HG03575 (cell line): ENCODE measurements around the gene GAMT.

Experiments used
- ATAC-seq: cut with Tn5 transposase; IDR thresholded peaks from one replicate; pipeline ENCODE4 v1.9.1; 2021; ENCODE audit not compliant: unreplicated experiment, insufficient number of reproducible peaks, low FRiP score; ENCODE audit errors: extremely low read depth

Gene GAMT

GRCh38 chr19:1390890-1391423 lies 10.4 kb downstream of the GAMT start:
- no peak for ATAC-seq

DNA sequence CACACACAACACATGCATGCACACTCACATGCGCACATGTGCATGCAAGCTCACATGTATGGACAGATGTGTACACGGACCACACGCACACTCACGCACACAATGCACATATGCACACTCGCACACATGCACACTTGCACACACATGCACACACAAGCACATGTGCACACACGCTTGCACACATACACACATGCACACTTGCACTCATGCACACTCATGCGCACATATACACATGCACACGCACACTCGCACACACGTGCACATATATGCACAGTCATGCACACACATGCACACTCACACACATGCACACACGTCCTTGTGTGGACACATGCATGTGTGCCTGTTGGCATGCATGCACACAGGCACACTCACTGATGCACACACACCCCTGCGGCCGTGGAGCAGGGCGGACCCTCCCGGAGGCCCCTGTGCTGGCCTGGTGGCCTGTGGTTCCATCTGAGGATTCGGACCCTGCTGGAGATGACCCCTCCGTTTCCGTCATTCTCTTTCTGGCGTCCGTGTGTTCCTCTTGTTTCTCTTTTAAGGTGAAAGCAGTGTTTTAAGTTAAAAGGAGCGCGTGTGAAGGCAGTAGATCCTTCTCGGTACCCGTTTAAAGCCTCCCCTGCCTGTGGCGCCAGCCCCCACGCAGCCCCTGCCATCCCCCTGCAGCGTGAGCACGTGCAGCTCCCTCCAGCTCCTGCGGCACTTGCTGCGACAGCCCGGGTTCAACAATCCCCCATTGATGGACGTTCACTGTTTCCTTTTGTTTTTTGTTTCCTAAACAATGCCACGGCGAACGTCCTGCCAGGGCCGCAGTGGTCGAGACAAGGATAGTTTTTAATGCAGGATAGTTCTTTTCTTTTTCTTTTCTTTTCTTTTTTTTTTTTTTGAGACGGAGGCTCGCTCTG lies 12.1 kb downstream of the GAMT start:
- ATAC-seq = no peak

DNA sequence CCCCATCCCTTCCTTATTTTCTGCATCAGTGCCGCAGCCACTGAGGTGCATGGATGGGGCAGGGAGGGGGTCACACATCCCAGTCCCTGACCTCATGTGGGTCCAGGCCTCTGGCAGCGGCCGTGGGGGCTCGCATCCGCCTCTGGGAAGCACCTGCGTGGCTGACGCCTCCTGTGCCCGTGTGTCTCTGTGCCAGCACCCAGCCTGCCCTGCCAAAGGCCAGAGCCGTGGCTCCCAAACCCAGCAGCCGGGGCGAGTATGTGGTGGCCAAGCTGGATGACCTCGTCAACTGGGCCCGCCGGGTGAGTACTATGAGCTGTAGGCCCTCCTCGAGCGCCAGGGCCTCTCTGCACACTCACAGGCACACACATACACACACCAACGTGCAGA lies 12.7 kb downstream of the GAMT start:
- no peak for ATAC-seq

GRCh38 chr19:1387684-1388636 lies 13.4 kb downstream of the GAMT start:
- no peak for ATAC-seq

DNA sequence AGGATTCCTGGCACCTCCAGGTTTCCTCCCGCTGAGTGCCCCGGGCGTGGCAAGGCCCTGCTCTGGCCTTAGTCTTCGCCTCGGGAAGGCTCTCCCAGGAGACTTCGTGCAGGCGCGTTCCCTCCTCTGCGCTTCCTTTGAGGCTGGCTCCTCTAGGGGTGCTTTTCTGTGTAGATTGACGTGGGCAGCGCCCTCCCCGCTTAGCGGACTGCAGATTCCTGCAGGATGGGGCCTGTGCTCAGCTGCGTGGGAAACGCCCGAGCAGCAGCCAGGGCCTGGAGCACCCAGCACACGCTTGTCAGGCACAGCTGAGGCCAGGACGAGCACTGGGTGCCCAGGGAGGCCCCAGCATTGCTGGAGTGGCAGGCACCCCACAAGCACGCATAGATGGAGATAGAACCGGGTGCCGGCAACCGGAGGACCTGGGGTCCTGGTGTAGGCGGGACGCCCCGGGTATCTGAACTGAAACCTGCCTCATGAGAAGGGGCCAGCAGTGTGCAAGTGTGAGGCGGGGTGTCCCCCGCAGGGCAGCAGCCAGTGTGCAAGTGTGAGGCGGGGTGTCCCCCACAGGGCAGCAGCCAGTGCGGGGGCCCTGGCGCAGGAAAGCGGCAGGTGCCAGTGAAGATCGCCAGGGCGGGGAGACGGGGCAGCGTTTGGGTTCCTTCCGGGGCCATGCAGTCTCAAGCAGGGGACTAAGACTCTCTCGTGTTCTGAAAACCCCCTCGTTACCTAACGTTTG lies 14.2 kb downstream of the GAMT start:
- ATAC-seq = no peak

DNA sequence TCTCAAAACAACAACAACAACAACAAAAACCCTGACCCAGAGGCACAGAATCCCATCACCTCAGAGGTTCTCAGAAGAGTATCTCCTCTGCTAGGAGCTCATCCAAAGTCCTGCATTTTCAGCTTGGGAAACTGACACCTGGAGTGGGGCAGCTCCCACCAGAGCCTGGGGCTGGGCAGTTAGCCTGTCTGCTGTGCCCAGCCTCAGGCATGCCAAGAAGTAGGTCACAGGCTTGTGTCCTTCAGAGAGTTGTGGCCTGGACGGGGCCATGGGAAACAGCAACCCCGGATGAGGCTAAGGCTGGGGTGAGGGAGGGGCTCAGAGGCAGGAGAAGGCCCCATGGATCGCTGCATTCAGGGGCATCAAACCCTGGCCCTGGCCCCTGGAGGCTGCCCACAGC lies 15.5 kb downstream of the GAMT start:
- ATAC-seq = no peak

DNA sequence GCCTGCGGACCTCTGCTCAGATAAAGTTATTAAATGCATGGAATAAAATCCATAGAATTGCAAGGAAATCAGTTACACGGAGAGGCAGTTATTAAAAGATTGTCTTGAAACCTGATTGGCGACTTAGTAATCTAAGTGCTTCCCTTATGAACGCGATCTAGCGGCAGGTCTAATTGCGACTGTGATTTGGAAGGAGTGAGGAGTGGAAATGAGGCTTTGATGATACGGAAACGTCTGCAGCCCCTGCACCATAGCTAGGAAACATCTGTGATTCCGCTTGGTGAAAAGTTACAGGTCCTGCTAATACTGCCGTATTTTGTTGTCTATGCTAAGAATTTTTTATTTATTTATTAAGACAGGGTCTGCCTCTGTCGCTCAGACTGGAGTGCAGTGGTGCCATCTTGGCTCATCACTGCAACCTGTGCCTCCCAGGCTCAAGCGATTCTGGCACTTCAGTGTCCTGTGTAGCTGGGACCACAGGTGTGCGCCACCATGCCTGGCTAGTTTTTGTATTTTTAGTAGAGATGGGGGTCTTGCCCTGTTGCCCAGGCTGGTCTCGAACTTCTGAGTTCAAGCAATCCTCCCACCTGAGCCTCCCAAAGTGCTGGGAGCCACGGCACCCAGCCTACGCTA lies 16.7 kb downstream of the GAMT start:
- no peak for ATAC-seq

DNA sequence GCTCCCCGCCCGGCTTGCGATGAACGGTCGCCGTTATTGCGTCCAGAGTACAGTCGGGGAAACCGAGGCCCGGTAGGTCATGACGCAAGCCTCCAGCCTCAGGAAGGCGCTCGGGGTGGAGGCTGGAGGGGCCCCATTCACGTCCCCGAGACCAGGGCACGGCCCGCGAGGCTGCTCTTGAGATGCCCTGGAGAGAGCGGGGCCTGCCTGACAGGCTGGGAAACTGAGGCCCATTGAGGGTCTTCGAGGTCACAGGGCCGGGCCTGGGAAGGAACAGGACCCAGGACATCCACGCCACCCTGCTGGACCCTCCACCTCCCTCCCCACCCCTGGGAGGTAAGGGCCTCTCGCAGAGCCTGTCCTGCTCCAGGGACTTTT lies 17.3 kb downstream of the GAMT start:
- ATAC-seq = no peak

DNA sequence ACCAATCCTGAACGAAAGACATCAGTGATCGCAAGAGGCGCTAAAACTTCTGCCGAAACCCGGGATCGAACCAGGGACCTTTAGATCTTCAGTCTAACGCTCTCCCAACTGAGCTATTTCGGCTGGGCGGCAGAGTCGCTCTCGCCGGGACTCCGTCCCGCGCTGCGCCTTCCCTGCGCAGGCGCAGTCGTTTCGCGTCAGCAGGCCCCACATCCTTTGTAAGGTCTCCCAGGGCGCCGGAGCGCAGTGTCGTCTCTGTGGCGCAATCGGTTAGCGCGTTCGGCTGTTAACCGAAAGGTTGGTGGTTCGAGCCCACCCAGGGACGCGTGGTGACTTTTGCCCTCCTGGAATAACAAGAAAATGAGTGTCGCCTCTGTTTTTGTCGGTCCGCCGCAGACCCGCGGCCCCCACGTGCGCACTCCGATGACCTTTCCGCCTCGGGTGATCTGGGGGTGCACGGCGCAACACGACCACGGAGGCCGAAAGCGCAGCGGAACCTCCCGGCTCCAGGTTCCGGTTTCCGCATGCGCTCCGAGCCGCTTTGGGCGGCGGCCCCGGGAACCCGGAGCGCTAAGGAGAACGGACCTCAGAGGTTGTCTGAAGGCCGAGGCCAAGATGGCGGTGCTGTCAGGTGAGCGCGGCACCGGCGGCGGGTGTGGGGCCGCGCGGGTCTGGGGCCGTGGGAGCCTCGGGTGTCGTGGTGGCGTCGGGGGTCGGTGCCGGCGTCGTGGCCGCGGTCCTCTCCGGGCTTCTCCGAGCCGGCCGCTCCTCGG lies 17.8 kb downstream of the GAMT start, which contains the start of gene NDUFS7:
NDUFS7 (plus strand) TSS at position 596 of the 773 bp plus-strand sequence; CDS start at position 616, 20 bp downstream.
- ATAC-seq = no peak

DNA sequence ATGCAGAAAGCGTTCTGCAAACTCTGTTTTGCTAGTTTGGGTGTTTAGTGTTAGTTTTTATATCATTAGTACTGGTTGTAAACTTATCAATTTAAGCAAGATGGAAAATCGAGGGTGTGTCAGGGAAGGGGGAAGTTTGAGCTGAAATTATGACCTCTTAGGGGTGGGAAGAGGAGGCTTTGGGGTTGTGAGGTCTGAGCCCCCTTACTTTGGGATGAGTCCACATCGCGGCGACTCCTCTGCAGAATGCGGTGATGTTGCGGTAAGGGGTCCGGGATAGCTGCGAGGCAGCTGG lies 18.4 kb downstream of the GAMT start:
- no peak for ATAC-seq

GRCh38 chr19:1382250-1382649 lies 19.1 kb downstream of the GAMT start:
- no peak for ATAC-seq

- no peak for ATAC-seq
Observed at GRCh38 chr19:1379961-1380489, 21.3 kb downstream of the GAMT start.

GRCh38 chr19:1379126-1379905 lies 22.0 kb downstream of the GAMT start:
- no peak for ATAC-seq

GRCh38 chr19:1377965-1378785 lies 23.2 kb downstream of the GAMT start:
- no peak for ATAC-seq

DNA sequence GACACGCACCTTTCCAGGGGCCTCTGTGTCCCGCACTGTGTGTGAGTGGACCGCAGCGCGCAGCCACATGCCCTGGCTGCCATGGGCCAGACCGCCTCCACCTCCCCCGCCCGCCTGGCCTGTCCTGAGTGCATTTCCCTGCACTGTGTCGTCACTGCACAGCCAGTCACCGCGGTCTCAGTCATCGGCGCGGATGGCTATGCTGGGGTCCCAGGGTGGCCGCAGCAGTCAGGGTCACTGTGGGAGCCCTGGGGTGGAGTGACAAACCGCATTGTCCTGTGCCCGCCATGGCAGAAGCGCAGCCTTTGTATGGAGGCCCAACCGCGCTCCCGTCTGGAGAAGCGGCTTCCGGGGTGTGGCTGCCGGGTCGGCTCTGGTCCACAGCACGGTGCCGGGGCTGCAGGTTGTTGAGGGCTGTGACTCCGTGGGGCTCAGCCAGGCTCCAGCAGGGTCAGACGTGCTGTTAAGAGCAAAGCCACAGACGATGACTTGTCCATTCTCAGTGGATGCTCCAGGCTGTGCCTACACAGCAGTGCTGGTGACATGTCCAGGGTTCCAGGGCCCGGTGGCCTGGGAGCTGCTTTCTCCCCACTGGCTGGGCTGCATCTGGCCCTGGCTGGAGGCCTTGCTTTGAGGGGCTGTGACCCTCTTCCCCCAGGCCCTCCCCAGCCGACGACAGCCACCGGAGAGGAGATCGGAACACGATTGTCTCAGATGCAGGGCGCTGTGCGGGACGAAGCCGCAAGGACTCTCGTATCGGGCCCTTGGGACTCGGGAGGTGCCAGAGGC lies 24.0 kb downstream of the GAMT start:
- ATAC-seq = no peak

GRCh38 chr19:1376415-1376805 lies 24.9 kb downstream of the GAMT start:
- no peak for ATAC-seq
